Measurements from ENCODE around the gene DEFB132. TPM values are rescaled to one million over a fixed set of nuclear protein-coding genes. Genes with fewer than 3 reads are reported as not detected.

DEFB132 gene
- total and polyA plus RNA-seq, 2 of the 8 experiments (the other 6 are each of a cell fraction or from before 2014, with no cell fraction given), result not detected

- TF ChIP-seq, protein P1, sequence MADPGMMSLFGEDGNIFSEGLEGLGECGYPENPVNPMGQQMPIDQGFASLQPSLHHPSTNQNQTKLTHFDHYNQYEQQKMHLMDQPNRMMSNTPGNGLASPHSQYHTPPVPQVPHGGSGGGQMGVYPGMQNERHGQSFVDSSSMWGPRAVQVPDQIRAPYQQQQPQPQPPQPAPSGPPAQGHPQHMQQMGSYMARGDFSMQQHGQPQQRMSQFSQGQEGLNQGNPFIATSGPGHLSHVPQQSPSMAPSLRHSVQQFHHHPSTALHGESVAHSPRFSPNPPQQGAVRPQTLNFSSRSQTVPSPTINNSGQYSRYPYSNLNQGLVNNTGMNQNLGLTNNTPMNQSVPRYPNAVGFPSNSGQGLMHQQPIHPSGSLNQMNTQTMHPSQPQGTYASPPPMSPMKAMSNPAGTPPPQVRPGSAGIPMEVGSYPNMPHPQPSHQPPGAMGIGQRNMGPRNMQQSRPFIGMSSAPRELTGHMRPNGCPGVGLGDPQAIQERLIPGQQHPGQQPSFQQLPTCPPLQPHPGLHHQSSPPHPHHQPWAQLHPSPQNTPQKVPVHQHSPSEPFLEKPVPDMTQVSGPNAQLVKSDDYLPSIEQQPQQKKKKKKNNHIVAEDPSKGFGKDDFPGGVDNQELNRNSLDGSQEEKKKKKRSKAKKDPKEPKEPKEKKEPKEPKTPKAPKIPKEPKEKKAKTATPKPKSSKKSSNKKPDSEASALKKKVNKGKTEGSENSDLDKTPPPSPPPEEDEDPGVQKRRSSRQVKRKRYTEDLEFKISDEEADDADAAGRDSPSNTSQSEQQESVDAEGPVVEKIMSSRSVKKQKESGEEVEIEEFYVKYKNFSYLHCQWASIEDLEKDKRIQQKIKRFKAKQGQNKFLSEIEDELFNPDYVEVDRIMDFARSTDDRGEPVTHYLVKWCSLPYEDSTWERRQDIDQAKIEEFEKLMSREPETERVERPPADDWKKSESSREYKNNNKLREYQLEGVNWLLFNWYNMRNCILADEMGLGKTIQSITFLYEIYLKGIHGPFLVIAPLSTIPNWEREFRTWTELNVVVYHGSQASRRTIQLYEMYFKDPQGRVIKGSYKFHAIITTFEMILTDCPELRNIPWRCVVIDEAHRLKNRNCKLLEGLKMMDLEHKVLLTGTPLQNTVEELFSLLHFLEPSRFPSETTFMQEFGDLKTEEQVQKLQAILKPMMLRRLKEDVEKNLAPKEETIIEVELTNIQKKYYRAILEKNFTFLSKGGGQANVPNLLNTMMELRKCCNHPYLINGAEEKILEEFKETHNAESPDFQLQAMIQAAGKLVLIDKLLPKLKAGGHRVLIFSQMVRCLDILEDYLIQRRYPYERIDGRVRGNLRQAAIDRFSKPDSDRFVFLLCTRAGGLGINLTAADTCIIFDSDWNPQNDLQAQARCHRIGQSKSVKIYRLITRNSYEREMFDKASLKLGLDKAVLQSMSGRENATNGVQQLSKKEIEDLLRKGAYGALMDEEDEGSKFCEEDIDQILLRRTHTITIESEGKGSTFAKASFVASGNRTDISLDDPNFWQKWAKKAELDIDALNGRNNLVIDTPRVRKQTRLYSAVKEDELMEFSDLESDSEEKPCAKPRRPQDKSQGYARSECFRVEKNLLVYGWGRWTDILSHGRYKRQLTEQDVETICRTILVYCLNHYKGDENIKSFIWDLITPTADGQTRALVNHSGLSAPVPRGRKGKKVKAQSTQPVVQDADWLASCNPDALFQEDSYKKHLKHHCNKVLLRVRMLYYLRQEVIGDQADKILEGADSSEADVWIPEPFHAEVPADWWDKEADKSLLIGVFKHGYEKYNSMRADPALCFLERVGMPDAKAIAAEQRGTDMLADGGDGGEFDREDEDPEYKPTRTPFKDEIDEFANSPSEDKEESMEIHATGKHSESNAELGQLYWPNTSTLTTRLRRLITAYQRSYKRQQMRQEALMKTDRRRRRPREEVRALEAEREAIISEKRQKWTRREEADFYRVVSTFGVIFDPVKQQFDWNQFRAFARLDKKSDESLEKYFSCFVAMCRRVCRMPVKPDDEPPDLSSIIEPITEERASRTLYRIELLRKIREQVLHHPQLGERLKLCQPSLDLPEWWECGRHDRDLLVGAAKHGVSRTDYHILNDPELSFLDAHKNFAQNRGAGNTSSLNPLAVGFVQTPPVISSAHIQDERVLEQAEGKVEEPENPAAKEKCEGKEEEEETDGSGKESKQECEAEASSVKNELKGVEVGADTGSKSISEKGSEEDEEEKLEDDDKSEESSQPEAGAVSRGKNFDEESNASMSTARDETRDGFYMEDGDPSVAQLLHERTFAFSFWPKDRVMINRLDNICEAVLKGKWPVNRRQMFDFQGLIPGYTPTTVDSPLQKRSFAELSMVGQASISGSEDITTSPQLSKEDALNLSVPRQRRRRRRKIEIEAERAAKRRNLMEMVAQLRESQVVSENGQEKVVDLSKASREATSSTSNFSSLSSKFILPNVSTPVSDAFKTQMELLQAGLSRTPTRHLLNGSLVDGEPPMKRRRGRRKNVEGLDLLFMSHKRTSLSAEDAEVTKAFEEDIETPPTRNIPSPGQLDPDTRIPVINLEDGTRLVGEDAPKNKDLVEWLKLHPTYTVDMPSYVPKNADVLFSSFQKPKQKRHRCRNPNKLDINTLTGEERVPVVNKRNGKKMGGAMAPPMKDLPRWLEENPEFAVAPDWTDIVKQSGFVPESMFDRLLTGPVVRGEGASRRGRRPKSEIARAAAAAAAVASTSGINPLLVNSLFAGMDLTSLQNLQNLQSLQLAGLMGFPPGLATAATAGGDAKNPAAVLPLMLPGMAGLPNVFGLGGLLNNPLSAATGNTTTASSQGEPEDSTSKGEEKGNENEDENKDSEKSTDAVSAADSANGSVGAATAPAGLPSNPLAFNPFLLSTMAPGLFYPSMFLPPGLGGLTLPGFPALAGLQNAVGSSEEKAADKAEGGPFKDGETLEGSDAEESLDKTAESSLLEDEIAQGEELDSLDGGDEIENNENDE (IDR thresholded peaks at IDR 0.05; ENCODE audit: insufficient replicate concordance, low read length), result no peak
- TF ChIP-seq ATF3 (IDR thresholded peaks at IDR 0.05; ENCODE audit: insufficient read depth, low read depth, low read length), result peak; percentile 64; the same call in 1 of the 2 replicates
- TF ChIP-seq KDM1A (IDR thresholded peaks at IDR 0.05; ENCODE audit: borderline replicate concordance, low read length), result no peak
- TF ChIP-seq KDM5A (IDR thresholded peaks at IDR 0.05; ENCODE audit: low read length), result no peak
- peak; percentile 90 for TF ChIP-seq E2F6 (IDR thresholded peaks at IDR 0.05)
- peak; percentile 89 for TF ChIP-seq TEAD4 (IDR thresholded peaks at IDR 0.05; ENCODE audit: low read depth, low read length)
- TF ChIP-seq HDAC2 (IDR thresholded peaks at IDR 0.05; ENCODE audit: borderline replicate concordance in 1 of 2, low read depth in 2 of 2, low read length in 2 of 2), result no peak
Observed at GRCh38 chr20:266596-267562, 9.4 kb downstream of the DEFB132 start (continued).
